SJCRH30 (cell line): ENCODE results near the gene NT5C1B. TPM values are rescaled to one million over a fixed set of nuclear protein-coding genes. Genes with fewer than 3 reads are reported as not detected.
A peak's percentile ranks its signal among the peaks of the same experiment; 100 is the strongest.

Experiments used
- DNase-seq, 2 experiments: peaks; one replicate each; pipeline ENCODE4 v3.0.0-alpha.2; 2015 to 2020
- H3K27ac ChIP-seq: fragments of 250-450 bp; sonication (Bioruptor Pico); 2 replicates; pipeline ENCODE4 v1.5.1; 2020; ENCODE audit warnings: mild to moderate bottlenecking, moderate library complexity
- H3K27me3 ChIP-seq: fragments of 250-450 bp; sonication (Bioruptor Pico); 2 replicates; pipeline ENCODE4 v1.5.1; 2020; ENCODE audit warnings: mild to moderate bottlenecking, moderate library complexity
- H3K36me3 ChIP-seq: fragments of 250-450 bp; sonication (Bioruptor Pico); 2 replicates; pipeline ENCODE4 v1.5.1; 2020; ENCODE audit warnings: mild to moderate bottlenecking, moderate library complexity
- H3K4me1 ChIP-seq: fragments of 250-450 bp; sonication (Bioruptor Pico); 2 replicates; pipeline ENCODE4 v1.5.1; 2020; ENCODE audit warnings: mild to moderate bottlenecking, moderate library complexity
- H3K4me3 ChIP-seq: fragments of 250-450 bp; sonication (Bioruptor Pico); 2 replicates; pipeline ENCODE4 v1.5.1; 2020; ENCODE audit warnings: mild to moderate bottlenecking, moderate library complexity
- H3K9me3 ChIP-seq: fragments of 250-450 bp; sonication (Bioruptor Pico); replicated peaks from 2 replicates; pipeline ENCODE4 v1.5.1; 2020; ENCODE audit warnings: mild to moderate bottlenecking, moderate library complexity
- total RNA-seq: library from RNA; depleted of rRNA; stranded (reverse); fragments of >200 nt; shearing (Covaris generic); gene quantifications from 2 replicates; pipeline ENCODE4 v1.2.3, GENCODE V29; 2014

NT5C1B gene
- total RNA-seq, 1 experiment from 2014 or later = not detected

DNA sequence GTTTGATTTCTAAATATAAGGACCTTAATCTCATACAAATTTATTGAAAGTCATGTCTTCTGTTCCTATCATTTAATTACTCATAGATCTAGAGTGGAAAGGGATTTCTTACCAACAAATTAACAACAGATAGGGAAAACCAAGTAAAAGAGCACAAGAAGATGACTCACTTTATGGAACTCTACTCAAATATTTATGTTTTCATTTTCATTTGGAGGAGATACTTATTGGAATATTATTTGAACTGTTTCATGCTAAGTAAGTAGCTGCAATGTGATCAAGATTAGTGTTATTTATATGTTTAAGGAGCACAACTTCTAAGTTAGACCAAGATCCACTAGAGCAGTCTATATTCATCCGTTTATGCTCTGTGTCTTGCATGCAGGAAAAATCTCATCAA is 1.3 kb downstream of the NT5C1B start:
- H3K4me1 ChIP-seq = no peaks in the 10 kb centered on the region
- no peaks in the 10 kb centered on the region for H3K27me3 ChIP-seq
- no peaks in the 10 kb centered on the region for H3K9me3 ChIP-seq
- H3K27ac ChIP-seq = no peak overlapping the region
- H3K36me3 ChIP-seq = no peaks in the 10 kb centered on the region
- no peak for DNase-seq
- no peak overlapping the region for H3K4me3 ChIP-seq

DNA sequence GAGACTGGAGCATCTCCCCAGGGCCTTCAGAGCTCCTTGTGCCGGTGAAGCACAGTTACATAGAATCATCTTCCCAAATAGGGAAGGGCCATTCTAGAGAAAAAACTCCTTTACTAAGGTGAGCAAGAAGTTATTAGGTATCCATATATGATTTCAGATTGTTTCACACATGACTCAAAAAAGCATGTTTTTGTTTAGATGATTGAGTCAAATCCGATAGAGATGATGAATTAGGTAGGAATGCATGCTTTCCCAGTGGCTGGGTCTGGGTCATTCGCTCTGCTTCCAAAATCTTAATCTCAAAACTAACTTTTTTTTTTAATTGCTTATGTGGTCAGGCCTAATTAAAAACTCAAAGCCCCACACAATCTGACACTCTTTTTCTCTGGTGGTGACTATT is 3.8 kb downstream of the NT5C1B start:
- no peaks in the 10 kb centered on the region for H3K36me3 ChIP-seq
- no peak overlapping the region for H3K27ac ChIP-seq
- no peaks in the 10 kb centered on the region for H3K27me3 ChIP-seq
- H3K9me3 ChIP-seq = no peaks in the 10 kb centered on the region
- no peaks in the 10 kb centered on the region for H3K4me1 ChIP-seq
- DNase-seq = no peak
- no peak overlapping the region for H3K4me3 ChIP-seq

DNA sequence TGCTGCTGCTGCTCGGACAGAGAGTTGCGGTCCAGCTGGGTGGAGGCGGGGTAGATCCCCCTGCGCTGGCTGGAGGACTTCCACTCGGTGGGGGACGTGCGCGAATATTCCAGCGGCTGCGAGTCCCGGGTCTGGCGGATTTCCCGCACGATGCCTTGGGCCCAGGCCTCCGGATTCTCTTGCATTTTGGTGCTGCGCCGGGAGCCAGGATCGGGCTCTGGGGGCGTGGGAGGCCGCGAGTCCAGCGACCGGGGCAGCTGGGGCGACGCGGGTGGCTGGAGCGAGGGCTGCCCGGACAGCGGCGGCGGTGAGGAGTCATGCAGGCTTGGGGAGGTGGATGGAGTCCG is 4.8 kb downstream of the NT5C1B start:
- Histone ChIP-seq H3K27ac (no peak overlapping the region), H3K4me3 (no peak overlapping the region), H3K4me1 (no peaks in the 10 kb centered on the region), H3K9me3 (no peaks in the 10 kb centered on the region), H3K27me3 (no peaks in the 10 kb centered on the region), H3K36me3 (no peaks in the 10 kb centered on the region)
- DNase-seq = no peak

DNA sequence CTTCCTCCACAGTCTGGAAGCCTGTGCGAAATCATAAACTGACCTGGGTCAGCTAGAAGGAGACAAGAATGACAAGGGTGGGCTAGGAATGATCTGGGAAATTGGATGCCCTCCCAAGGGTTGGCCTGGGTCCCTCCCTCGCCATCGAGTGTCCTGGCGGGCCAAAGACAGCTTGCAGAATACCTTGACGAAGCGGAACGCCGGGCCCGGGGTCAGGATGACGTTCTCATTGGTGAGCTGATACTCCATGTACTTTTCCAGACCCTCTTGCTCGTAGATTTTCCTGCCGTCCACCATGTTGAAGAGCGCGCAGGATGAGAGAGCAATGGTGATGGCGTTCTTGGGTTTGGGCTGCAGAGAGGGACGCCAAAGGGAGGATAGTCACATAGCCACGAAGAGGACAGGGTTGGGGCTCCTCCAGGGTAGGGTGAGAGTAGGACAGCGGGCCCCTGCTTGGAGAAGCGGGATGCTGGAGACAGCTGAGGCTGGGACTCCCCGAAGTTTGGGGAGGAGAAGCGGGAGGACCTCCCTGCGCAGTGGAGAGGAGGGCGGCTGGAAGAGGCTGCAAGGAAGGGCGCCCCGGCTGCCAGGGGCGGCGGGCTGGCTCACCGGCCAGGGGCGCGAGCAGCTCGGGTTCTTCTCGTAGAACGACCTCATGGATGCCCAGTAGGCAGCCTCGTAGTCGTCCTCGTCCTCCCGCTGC is 5.3 kb downstream of the NT5C1B start:
- Histone ChIP-seq H3K27ac (no peak overlapping the region), H3K36me3 (no peaks in the 10 kb centered on the region), H3K9me3 (no peaks in the 10 kb centered on the region), H3K4me3 (no peak overlapping the region), H3K4me1 (no peaks in the 10 kb centered on the region), H3K27me3 (no peaks in the 10 kb centered on the region)
- DNase-seq = no peak

DNA sequence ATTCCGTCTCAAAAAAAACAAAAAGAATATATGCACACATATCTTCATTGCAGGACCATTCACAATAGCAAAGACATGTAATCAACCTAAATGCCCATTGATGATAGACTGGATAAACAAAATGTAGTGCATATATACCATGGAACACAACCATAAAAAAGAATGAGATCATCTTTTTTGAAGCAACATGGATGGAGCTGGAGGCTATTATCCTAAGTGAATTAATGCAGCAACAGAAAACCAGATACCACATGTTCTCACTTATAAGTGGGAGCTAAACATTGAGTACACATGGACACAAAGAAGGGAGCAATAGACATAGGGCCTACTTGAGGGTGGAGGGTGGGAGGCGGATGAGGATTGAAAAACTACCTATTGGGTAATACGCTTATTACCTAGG is 8.8 kb downstream of the NT5C1B start:
- Histone ChIP-seq H3K4me3 (no peak overlapping the region), H3K27me3 (no peaks in the 10 kb centered on the region), H3K9me3 (no peaks in the 10 kb centered on the region), H3K36me3 (no peaks in the 10 kb centered on the region), H3K27ac (no peak overlapping the region), H3K4me1 (no peaks in the 10 kb centered on the region)
- no peak for DNase-seq

DNA sequence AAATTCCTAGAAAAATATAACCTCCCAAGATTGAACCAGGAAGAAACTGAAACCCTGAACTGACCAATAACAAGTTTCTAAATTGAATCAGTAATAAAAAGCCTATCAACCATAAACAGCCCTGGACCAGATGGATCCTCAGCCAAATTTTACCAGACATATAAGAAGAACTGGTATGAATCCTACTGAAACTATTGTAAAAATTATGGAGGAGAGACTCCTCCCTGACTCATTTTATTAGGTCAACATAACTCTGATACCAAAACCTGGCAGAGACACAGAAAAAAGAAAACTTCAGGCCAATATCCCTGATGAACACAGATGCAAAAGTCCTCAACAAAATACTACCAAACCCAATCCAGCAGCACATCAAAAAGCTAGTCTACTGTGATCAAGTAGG is 11.3 kb downstream of the NT5C1B start:
- Histone ChIP-seq H3K4me1 (no peaks in the 10 kb centered on the region), H3K4me3 (no peak overlapping the region), H3K9me3 (no peaks in the 10 kb centered on the region), H3K27me3 (no peaks in the 10 kb centered on the region), H3K36me3 (no peaks in the 10 kb centered on the region), H3K27ac (no peak overlapping the region)
- no peak for DNase-seq

DNA sequence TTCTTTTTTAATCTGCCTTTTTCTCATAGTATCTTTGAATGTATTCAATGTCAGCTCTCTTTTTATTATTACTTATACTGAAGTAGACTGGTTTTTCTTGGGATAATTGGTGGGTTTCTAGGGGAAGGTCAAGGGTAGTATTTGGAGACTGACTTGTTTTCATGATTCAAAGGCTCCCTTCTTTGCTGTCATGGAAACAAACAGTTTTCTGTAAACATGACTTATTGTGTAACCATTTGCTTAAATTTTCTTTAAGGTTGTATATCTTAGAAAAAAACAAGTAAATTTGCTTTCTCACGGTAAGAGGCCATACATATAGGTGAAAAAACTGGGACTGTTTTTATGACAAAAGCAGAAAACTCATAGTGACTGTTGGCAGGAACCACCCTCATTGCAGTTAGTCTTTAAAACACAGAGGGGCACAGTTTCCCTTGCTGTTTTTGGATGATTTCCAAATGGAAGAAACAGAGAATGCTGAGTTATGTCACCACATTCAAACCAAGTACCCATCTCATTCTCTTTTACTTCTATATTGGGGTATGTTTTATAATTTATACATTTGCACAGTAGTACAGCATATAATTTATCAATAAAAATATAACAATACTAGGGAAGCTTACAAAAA is 23.1 kb downstream of the NT5C1B start:
- peak in 1 of 2 experiments; percentile 19 for DNase-seq
- Histone ChIP-seq H3K27me3 (no peaks in the 10 kb centered on the region), H3K9me3 (no peaks in the 10 kb centered on the region), H3K36me3 (no peaks in the 10 kb centered on the region), H3K4me3 (no peak overlapping the region), H3K27ac (no peak overlapping the region), H3K4me1 (no peaks in the 10 kb centered on the region)

DNA sequence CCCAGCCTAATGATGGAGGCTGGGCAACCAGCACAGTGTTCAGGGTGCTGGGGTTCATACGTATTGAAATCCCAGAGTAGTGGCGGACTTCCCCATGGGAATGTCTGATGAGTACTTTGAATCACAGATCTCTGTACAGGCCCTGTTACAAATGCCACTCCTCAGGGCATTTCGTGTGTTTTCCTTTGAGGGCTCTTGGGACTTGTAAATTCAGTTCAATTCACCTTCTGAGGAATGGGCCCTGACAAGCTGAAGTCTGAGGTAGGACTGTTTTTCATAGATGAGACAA is 28.6 kb downstream of the NT5C1B start:
- peaks cover 5% of the 10 kb centered on the region; the same call in 1 of the 2 replicates for H3K4me1 ChIP-seq
- peaks cover 2% of the 10 kb centered on the region for H3K36me3 ChIP-seq
- peak overlapping the region; percentile 93 for H3K4me3 ChIP-seq
- no peaks in the 10 kb centered on the region for H3K27me3 ChIP-seq
- no peak for DNase-seq
- no peaks in the 10 kb centered on the region for H3K9me3 ChIP-seq
- peak overlapping the region; percentile 60; the same call in 1 of the 2 replicates for H3K27ac ChIP-seq

DNA sequence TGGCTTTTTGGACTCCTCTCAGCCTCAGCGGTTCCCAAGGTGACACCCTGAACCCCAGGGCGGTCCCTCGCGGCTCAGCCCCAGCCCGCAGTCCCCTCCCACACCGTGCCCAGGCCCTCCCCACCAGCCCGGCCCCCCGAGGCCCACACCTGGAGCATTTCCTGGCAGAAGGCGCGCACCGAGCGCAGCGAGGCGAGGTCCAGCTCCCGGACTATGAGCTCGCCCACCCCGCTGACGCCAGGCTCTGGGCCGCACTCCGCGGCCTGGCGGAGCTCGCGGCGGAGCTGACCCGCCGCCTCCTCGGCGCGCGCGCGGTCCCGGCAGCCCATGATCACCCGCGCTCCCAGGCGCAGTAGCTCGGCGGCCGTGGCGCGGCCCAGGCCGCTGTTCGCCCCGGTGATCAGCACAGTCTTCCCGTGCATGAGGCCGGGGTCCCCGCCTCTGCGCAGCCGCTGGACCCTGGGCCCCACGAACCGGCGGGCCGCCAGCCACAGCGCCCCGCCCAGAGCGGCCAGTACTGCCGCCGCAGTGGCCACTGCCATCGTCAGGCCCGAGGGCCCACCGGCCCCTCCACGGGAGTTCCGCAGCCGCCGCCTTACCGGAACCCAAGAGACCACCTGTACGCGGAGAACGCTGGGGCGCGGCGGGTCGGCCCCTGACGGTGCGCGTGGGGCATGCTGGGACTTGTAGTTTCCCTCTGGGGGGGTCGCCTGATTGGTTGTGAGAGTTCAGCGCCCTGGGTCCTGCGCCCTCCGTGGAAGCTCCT is 29.2 kb downstream of the NT5C1B start, which contains the start of gene RDH14:
TSS of gene RDH14 (minus strand) at position 623 of the 766 bp plus-strand sequence. CDS start at position 542, 81 bp downstream.
- peaks cover 5% of the 10 kb centered on the region for H3K36me3 ChIP-seq

DNA sequence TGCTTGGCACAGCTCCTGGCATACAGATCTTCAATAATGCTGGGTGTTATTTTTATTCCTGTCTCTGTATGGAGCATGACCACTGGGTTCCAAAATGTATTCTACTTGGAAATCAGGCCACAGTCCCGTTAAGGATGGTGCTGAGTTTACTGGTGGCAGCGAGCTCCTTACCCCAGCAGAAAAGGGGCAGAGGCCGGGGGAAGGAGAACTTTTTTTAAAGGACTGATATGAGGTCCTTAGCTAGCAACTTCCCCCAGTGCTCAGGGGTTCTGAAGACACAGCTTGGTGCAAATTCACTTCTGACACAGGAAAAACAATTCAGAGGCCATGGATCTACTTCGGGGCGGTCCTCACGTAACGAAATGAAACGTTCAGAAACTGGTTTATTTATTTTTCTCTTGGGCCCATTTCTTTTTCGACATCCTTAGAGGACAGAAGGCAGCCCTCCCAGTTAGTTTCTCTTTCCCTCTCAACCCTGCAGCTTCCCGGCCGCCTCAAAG is 29.8 kb downstream of the NT5C1B start:
- Histone ChIP-seq H3K36me3 (peaks cover 11% of the 10 kb centered on the region), H3K9me3 (no peaks in the 10 kb centered on the region), H3K27me3 (no peaks in the 10 kb centered on the region), H3K4me3 (peak overlapping the region; percentile 93), H3K27ac (peak overlapping the region; percentile 60), H3K4me1 (peaks cover 5% of the 10 kb centered on the region; the same call in 1 of the 2 replicates)
- no peak for DNase-seq

More for the DNA sequence above, 29.2 kb downstream of the NT5C1B start, which contains the start of gene RDH14:
- Histone ChIP-seq H3K4me1 (peaks cover 5% of the 10 kb centered on the region; the same call in 1 of the 2 replicates), H3K9me3 (no peaks in the 10 kb centered on the region), H3K4me3 (peak within 1 kb of the TSS; percentile 93), H3K27ac (peak within 1 kb of the TSS; percentile 60), H3K27me3 (no peaks in the 10 kb centered on the region)
- DNase-seq = peak; percentile 96 to 98

DNA sequence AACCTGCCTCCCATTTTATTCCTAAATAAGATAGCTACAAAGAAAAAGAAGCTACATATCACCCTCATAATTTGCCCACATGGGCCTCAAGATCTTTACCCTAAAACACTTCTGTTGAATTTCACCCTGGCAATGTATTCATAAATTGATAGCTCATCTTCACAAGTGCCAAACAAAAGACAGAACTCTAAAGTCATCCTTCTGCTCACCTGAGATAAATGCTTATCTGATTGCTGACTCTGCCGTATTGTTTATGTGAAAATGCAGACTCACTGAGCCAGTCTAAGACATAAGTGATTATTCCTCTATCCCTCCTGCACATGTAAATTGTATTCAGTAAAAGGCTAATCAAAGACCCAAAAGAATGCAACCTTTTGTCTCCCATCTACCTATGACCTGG is 30.9 kb downstream of the NT5C1B start:
- peaks cover 17% of the 10 kb centered on the region for H3K36me3 ChIP-seq
- H3K4me3 ChIP-seq = no peak overlapping the region
- DNase-seq = no peak
- H3K27ac ChIP-seq = no peak overlapping the region
- H3K4me1 ChIP-seq = peaks cover 5% of the 10 kb centered on the region; the same call in 1 of the 2 replicates
- no peaks in the 10 kb centered on the region for H3K27me3 ChIP-seq
- H3K9me3 ChIP-seq = no peaks in the 10 kb centered on the region

DNA sequence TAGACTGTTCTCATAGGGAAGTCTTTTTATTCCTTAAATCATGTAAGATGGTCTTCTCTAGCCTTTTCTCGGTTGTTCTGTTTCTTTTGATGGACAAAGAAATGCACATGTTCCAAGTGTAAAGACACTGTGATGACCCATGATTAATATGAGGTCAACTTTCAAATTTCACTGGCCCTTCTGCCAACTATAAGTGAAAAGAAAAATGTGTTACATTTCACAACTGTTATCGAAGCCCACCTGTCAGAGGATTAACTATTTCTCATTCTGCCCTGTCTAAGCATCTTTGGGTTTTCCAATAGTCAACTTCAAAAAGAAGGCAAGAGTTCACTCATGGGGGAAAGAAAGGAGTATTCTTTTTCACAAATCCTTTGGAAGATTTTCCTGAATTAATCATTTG is 32.2 kb downstream of the NT5C1B start:
- H3K4me3 ChIP-seq = no peak overlapping the region
- H3K36me3 ChIP-seq = peaks cover 22% of the 10 kb centered on the region
- H3K9me3 ChIP-seq = no peaks in the 10 kb centered on the region
- peaks cover 5% of the 10 kb centered on the region; the same call in 1 of the 2 replicates for H3K4me1 ChIP-seq
- H3K27me3 ChIP-seq = no peaks in the 10 kb centered on the region
- no peak for DNase-seq
- no peak overlapping the region for H3K27ac ChIP-seq

DNA sequence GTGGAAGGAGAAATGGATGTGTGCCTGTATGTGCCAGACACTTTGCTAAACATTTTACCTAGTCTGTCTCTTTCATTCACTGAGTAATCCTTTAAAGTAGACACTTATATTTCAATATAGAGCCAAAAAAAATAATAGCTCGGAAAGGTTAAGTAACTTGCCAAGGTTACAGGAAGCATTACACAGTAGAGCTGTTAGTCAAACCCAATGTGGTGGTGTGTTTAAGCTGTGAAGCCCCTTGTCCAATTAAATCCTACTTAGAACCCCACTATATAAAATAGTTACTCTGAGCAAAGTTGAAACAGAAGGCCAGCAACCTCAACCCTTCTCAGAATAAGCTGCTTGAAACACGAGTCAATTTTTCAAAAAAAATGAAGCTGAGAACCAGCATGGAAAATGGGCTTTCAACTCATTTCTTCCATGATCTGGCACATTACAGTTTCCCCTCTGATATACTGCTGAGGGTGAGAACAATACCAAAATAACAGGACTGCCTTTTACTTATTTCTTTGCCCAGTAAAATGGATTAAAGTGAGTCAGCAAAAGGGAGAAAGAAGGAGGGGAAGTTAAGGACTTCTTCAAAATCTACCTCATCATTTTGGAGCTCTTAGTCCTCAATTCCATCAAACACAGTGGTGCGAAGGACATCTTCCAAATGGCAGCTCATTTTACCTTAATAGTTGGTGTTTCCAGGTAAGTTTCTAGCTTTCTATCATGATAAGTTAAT is 36.9 kb downstream of the NT5C1B start:
- no peaks in the 10 kb centered on the region for H3K4me1 ChIP-seq
- H3K27ac ChIP-seq = no peak overlapping the region
- DNase-seq = no peak
- H3K9me3 ChIP-seq = no peaks in the 10 kb centered on the region
- H3K36me3 ChIP-seq = peaks cover 22% of the 10 kb centered on the region
- H3K27me3 ChIP-seq = no peaks in the 10 kb centered on the region
- H3K4me3 ChIP-seq = no peak overlapping the region

DNA sequence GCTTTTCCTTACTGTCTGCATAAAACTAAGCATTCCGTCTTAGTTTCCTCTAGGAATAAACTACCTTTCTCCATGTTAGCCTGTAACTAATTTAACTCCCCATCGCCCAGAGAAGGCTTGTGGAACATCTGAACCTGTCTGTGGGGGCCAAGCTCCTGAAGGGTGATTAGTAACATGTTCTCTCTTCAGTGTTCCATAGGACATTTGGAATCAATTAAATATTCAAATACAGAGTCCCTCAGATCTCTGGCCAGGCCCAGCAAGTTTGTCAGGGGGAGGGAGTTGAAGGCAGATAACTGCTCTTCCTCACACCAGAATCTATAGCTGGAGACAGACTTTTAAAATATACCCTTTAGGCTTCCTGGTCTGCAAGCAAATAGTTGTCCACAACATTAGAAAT is 37.7 kb downstream of the NT5C1B start:
- no peak overlapping the region for H3K27ac ChIP-seq
- no peak for DNase-seq

More for the DNA sequence above, 37.7 kb downstream of the NT5C1B start:
- no peaks in the 10 kb centered on the region for H3K27me3 ChIP-seq
- no peaks in the 10 kb centered on the region for H3K4me1 ChIP-seq
- no peak overlapping the region for H3K4me3 ChIP-seq
- no peaks in the 10 kb centered on the region for H3K9me3 ChIP-seq
- H3K36me3 ChIP-seq = peaks cover 22% of the 10 kb centered on the region
